DMS53 treated with DMSO at 0.1 percent for 48 hours (cell line): Measurements from ENCODE around the gene BMP7.
"Not testable (repeated sequence)": the region's sequence is repeated elsewhere in the genome, so short reads cannot be mapped to it uniquely, and the experiment has no call there.

Experiments used
- DNase-seq: peaks from one replicate; lab custom pipeline; 2025; ENCODE audit not compliant: unreplicated experiment; lab: John Stamatoyannopoulos, UW

BMP7 gene

DNA sequence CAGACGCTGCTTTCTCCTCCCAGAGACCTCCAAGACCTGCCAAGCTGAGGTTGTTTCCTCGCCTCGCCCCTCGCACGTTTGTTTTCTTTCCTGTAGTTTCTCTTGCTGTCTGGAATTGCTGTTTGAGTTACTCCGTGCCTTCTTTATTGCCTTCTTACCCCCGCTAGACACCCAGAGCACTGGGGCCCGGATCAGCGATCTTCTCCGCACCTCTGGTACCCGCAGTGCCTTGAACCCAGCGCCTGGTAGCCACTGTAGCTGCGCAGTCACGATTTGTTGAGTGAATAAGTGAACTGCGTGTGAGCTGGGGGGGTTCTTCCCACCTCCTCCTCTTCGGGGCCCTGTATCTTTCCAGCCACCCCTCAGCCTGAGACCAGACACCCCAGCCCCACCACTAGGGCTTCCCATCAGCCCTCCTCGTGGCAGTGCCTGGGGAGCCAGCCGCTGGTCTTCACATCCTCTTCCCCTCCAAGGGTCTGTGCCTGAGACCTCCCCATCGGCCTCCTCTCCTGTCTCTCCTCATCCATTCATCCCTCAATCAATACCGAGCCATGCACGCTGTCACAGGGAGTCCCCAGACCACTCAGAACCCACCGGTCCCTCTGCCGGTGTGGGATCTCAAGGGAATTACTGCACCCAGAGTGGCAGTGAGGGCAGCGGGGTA, 849 bp upstream of the BMP7 start:
- DNase-seq, result no peak

DNA sequence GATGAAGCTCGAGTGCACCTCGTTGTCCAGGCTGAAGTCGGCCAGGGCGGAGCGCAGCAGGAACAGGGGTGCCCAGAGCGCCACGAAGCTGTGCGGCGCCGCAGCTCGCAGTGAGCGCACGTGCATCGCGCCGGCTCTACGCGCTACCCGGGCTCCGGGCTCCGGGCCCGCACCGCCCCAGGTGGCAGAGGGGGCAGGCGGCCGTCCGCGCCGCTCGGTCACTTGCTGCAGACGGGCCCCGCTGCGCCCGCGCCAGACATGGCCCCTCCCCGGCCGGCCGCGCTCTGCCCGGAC, 497 bp downstream of the BMP7 start:
- DNase-seq, result no peak

- DNase-seq, result no peak
Observed at GRCh38 chr20:57265336-57265996, 975 bp downstream of the BMP7 start.

DNA sequence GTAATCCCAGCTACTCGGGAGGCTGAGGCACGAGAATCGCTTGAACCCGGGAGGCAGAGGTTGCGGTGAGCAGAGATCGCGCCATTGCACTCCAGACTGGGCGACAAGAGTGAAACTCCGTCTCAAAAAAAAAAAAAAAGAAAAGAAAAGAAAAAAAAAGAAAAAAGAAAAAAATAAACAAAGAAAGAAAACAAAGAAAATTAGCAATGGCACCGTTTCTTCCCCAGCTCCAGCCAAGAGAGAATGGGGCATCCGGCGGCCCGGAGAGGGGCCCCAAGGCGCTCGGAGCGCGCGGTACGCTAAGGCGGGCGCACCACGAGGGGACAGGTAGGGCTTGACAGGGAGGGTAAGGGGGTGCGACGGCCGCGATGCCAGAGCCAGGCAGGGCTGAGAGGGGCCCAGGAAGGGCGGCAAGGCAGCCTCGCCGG, 1.5 kb downstream of the BMP7 start:
- not testable (repeated sequence) for DNase-seq

DNA sequence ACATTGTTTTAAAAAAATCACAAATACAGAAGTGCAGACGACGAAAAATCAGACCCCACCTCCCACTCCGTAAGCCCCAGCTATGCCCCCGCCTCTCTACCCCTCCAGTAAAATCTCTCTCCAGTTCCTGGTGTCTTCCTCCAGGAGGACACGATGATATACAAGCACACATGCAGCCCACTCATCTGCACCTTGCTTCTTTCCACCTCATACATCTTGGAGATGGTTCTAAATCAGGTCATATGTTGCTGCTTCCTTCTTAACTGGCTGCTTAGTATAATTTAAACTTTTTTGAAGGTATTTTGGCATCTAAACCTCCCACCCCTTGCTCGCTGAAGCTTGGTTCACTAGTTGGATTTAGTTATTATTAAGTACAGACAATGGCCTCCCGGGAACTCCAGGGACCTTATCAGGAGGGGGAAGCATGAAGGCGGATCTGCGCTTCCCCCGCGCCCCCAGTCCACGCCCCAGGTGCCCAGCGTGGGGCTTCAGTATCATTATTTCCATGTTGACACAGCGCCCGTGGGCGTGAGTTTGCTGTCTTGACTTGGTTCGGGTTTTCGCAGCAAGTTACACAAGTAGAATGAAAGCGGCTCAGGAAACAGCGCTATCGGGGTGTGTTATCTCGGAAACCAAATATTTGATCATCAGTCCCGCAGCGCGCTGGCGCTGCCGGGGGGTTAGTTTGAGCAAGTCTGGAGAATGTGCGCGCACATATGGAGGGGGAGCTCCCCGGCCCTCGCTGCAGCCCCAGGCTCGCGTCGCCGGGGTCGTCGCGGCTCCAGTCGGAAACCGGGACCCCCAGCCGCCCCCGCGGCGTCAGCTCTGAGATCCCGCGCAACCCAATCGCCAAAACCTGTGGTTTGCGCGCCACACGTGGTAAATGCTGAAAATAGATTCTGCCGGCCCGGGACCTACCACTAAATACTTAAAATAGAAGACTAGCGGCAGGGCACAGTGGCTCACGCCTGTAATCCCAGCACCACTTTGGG, 2.3 kb downstream of the BMP7 start:
- DNase-seq, result no peak

GRCh38 chr20:57262784-57263609, 3.4 kb downstream of the BMP7 start:
- no peak for DNase-seq

- no peak for DNase-seq
Observed at GRCh38 chr20:57262301-57262700, 4.1 kb downstream of the BMP7 start.

GRCh38 chr20:57261457-57262251, 4.8 kb downstream of the BMP7 start:
- no peak for DNase-seq

GRCh38 chr20:57260934-57261333, 5.5 kb downstream of the BMP7 start:
- DNase-seq, result no peak

- no peak for DNase-seq
Observed at GRCh38 chr20:57259938-57260921, 6.2 kb downstream of the BMP7 start.

DNA sequence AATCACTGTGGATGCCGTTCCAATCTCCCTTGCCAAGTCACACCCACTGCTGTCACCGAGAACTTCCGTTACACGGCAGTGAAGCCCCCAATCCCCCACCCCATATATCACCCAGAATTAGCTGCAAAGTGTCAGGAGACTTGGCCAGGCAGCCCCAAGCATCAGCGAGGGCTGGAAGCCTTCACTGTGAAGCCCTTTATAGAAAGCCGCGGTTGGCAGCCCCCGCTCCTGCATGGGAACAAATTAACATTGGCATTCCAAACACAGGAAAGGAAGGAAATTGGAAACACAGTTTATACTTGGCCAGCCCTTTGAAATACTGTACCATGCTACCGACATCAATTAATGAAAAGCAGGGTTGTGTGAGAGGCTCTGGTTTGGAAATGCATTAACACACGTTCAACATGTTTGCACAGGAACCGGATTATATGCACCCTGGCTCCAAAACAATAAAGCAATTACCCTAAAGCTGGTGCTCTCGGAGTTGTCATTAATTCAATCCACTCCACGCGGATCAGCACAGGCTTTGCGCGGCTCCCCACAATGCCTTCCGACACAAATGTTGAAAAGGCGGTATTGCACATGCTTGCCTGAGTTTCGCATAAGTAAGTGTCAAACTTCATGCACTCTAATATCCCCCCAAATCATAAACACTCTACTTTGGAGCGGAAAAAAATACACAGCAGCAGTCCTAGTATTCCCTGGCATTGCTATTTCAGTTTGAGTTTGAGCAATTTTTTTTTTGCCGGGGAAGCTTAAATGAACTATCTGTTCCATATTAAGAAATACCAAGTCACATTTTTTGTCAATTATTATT, 7.1 kb downstream of the BMP7 start:
- no peak for DNase-seq

- no peak for DNase-seq
Observed at GRCh38 chr20:57257701-57258453, 8.6 kb downstream of the BMP7 start.

GRCh38 chr20:57256908-57257307, 9.5 kb downstream of the BMP7 start:
- DNase-seq, result no peak

- no peak for DNase-seq
Observed at GRCh38 chr20:57256205-57256604, 10.2 kb downstream of the BMP7 start.

GRCh38 chr20:57255183-57255582, 11.3 kb downstream of the BMP7 start:
- no peak for DNase-seq

GRCh38 chr20:57252559-57253162, 13.8 kb downstream of the BMP7 start:
- DNase-seq, result no peak

- no peak for DNase-seq
Observed at GRCh38 chr20:57251949-57252348, 14.5 kb downstream of the BMP7 start.
